ENCODE data around the gene RNF103. TPM values are rescaled to one million over a fixed set of nuclear protein-coding genes. Genes with fewer than 3 reads are reported as not detected.

RNF103 gene
- total and polyA plus RNA-seq, 2 donors (not counting 3 experiments of a cell fraction or from before 2014, with no cell fraction given): 15.6 to 24.2 TPM

DNA sequence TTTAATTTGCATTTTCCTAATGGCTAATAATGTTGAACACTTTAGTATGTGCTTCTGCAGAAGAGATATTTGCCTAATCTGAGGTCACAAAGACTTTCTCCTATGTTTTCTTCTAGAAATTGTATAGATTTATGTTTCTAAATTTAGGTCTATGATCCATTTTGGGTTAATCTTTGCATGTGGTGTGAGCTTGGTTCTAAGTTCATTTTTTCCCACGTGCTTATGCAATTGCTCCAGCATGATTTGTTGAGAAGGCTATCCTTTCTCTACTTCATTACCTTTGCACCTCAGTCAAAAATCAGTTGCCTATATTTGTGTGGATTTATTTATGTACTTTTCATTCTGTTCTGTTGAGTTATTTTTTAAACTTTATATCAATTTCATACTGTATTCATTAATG, 15.0 kb upstream of the RNF103 start:
- Histone ChIP-seq H3K4me1 (ENCODE audit: control insufficient read depth, extremely low read depth, insufficient read depth, low read length) (no peaks in the 10 kb centered on the region), H3K27me3 (ENCODE audit: control insufficient read depth in 2 of 2, insufficient read depth in 2 of 2, low read length in 2 of 2) (peaks cover 0 to 3% of the 10 kb centered on the region in 2 experiments), H3K9me3 (replicated peaks; ENCODE audit: control insufficient read depth, insufficient read depth, low read length) (no peaks in the 10 kb centered on the region), H3K4me3 (replicated peaks in 1 of 3; ENCODE audit: insufficient read depth in 1 of 3, low read depth in 1 of 3, low read length in 3 of 3) (no peak overlapping the region), H4K20me1 (replicated peaks; ENCODE audit: control insufficient read depth, extremely low read depth, insufficient read depth, low read length) (no peaks in the 10 kb centered on the region), H3K4me2 (ENCODE audit: insufficient read depth, low read length) (no peak overlapping the region), H3K79me2 (ENCODE audit: control insufficient read depth, insufficient read depth, low read length) (no peaks in the 10 kb centered on the region), H3K9me1 (replicated peaks; ENCODE audit: control insufficient read depth, extremely low read depth, insufficient read depth, low read length) (no peaks in the 10 kb centered on the region), H3K36me3 (ENCODE audit: control insufficient read depth in 2 of 2, extremely low read depth in 1 of 2, insufficient read depth in 2 of 2, low read length in 2 of 2) (no peaks in the 10 kb centered on the region), H3K9ac (replicated peaks; ENCODE audit: extremely low read depth, insufficient read depth, low read length) (no peak overlapping the region), H3K27ac (ENCODE audit: insufficient read depth, low read depth, low read length) (no peak overlapping the region), H2AFZ (ENCODE audit: low read depth, low read length) (no peak overlapping the region)
- intact Hi-C loops (cut with micrococcal nuclease) (no loop called here), dilution Hi-C loops (cut with MboI; ENCODE audit: extremely low pct_ligation_motif_present, low sequenced_read_pairs) (no loop called here)
- BruUV-seq (replicated peaks): no TSS peak
- ChIA-PET POLR2A (no interaction called here), CTCF (no interaction called here)
- no peak for FAIRE-seq
- no peak for TF ChIP-seq POLR2AphosphoS5 (IDR thresholded peaks at IDR 0.05; ENCODE audit: insufficient read depth, low read depth, low read length)
- no peak for TF ChIP-seq GATA2 (IDR thresholded peaks at IDR 0.05; ENCODE audit: insufficient read depth, insufficient read length, low read depth, low read length)
- TF ChIP-seq EZH2 (IDR thresholded peaks at IDR 0.05; ENCODE audit: borderline replicate concordance, low read depth, low read length, severe bottlenecking): no peak
- no peak for TF ChIP-seq JUN (IDR thresholded peaks at IDR 0.05; ENCODE audit: borderline replicate concordance, insufficient read depth, insufficient read length, low read depth)
- TF ChIP-seq FOS (IDR thresholded peaks at IDR 0.05; ENCODE audit: borderline replicate concordance, insufficient read depth, low read length): no peak
- DNase-seq (ENCODE audit: low read depth, low spot score): no peak

DNA sequence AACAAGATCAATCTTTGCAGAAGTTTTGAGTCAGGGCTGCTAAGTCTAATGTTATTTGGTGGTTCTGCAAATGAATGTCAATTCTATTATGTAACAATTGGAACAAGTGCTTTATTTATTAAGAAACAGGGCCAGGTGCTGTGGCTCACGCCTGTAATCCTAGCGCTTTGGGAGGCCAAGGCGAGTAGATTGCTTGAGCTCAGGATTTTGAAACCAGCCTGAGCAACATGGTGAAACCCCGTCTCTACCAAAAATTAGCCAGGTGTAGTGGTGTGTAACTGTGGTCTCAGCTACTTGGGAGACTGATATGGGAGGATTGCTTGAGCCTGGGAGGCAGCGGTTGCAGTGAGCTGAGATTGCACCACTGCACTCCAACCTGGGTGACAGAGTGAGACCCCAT, 13.2 kb upstream of the RNF103 start:
- Histone ChIP-seq H4K20me1 (replicated peaks; ENCODE audit: control insufficient read depth, extremely low read depth, insufficient read depth, low read length) (no peaks in the 10 kb centered on the region), H3K9ac (replicated peaks; ENCODE audit: extremely low read depth, insufficient read depth, low read length) (no peak overlapping the region), H3K9me1 (replicated peaks; ENCODE audit: control insufficient read depth, extremely low read depth, insufficient read depth, low read length) (no peaks in the 10 kb centered on the region), H3K79me2 (ENCODE audit: control insufficient read depth, insufficient read depth, low read length) (no peaks in the 10 kb centered on the region), H2AFZ (ENCODE audit: low read depth, low read length) (no peak overlapping the region), H3K9me3 (replicated peaks; ENCODE audit: control insufficient read depth, insufficient read depth, low read length) (no peaks in the 10 kb centered on the region), H3K36me3 (ENCODE audit: control insufficient read depth in 2 of 2, extremely low read depth in 1 of 2, insufficient read depth in 2 of 2, low read length in 2 of 2) (no peaks in the 10 kb centered on the region), H3K27ac (ENCODE audit: insufficient read depth, low read depth, low read length) (no peak overlapping the region), H3K27me3 (ENCODE audit: control insufficient read depth in 2 of 2, insufficient read depth in 2 of 2, low read length in 2 of 2) (peaks cover 0 to 3% of the 10 kb centered on the region in 2 experiments), H3K4me3 (replicated peaks in 1 of 3; ENCODE audit: insufficient read depth in 1 of 3, low read depth in 1 of 3, low read length in 3 of 3) (no peak overlapping the region), H3K4me2 (ENCODE audit: insufficient read depth, low read length) (no peak overlapping the region), H3K4me1 (ENCODE audit: control insufficient read depth, extremely low read depth, insufficient read depth, low read length) (peaks cover 6% of the 10 kb centered on the region)
- POLR2A ChIA-PET: no interaction called here
- BruUV-seq (replicated peaks): no TSS peak
- no peak for DNase-seq (ENCODE audit: low read depth, low spot score)
- intact Hi-C loops (cut with micrococcal nuclease) (no loop called here), dilution Hi-C loops (cut with MboI; ENCODE audit: extremely low pct_ligation_motif_present, low sequenced_read_pairs) (no loop called here)
- TF ChIP-seq GATA2 (IDR thresholded peaks at IDR 0.05; ENCODE audit: insufficient read depth, insufficient read length, low read depth, low read length) (no peak), POLR2A (IDR thresholded peaks at IDR 0.05; ENCODE audit: low read depth, low read length) (no peak), POLR2AphosphoS5 (IDR thresholded peaks at IDR 0.05; ENCODE audit: insufficient read depth, low read depth, low read length) (no peak)
- TF ChIP-seq, protein P1, sequence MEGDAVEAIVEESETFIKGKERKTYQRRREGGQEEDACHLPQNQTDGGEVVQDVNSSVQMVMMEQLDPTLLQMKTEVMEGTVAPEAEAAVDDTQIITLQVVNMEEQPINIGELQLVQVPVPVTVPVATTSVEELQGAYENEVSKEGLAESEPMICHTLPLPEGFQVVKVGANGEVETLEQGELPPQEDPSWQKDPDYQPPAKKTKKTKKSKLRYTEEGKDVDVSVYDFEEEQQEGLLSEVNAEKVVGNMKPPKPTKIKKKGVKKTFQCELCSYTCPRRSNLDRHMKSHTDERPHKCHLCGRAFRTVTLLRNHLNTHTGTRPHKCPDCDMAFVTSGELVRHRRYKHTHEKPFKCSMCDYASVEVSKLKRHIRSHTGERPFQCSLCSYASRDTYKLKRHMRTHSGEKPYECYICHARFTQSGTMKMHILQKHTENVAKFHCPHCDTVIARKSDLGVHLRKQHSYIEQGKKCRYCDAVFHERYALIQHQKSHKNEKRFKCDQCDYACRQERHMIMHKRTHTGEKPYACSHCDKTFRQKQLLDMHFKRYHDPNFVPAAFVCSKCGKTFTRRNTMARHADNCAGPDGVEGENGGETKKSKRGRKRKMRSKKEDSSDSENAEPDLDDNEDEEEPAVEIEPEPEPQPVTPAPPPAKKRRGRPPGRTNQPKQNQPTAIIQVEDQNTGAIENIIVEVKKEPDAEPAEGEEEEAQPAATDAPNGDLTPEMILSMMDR (IDR thresholded peaks at IDR 0.05; ENCODE audit: extremely low read depth in 1 of 2, insufficient read depth in 1 of 2, low read depth in 1 of 2, low read length in 2 of 2): no peak
- CTCF ChIA-PET: no interaction called here
- no peak for FAIRE-seq

Data from endothelial cell of umbilical vein (primary cell).